GM12878 (cell line): Measurements from ENCODE around the gene DNAJC6. TPM values are rescaled to one million over a fixed set of nuclear protein-coding genes. Genes with fewer than 3 reads are reported as not detected.

Source experiments
- ATAC-seq: fragments of 200-7000 bp; cut with Tn5 transposase; 3 replicates; pipeline ENCODE4 v1.9.1; 2020; ENCODE audit warnings: mild to moderate bottlenecking, moderate library complexity
- BruUV-seq: library from RNA; stranded (reverse); fragments of 400-500 nt; replicated peaks from 2 replicates; lab custom pipeline; 2021; lab: Mats Ljungman, UMichigan
- CTCF ChIA-PET: fragments of 300-600 bp; sonication (Branson Sonifier 250); formaldehyde crosslinking; extraction: SDS; loops from one replicate; lab custom pipeline; 2021; ENCODE audit warnings: inconsistent platforms; lab: Yijun Ruan, JAX
- POLR2A ChIA-PET: fragments of 350-600 bp; formaldehyde crosslinking; extraction: SDS; loops from one replicate; lab custom pipeline; 2021; ENCODE audit warnings: inconsistent platforms; lab: Charles Lee
- RAD21 ChIA-PET: fragments of 300-600 bp; sonication (Branson Sonifier 250); formaldehyde crosslinking; loops from one replicate; lab custom pipeline; 2023; ENCODE audit warnings: antibody characterized with exemption; ENCODE audit not compliant: unreplicated experiment; lab: Charles Lee
- SMC1A ChIA-PET: fragments of 300-600 bp; sonication (Branson Sonifier 250); formaldehyde crosslinking; loops from one replicate; lab custom pipeline; 2023; ENCODE audit not compliant: unreplicated experiment, uncharacterized antibody; lab: Charles Lee
- DNase-seq: peaks from one replicate; pipeline ENCODE4 v3.0.0-alpha.2; 2011; ENCODE audit warnings: low read depth, low spot score
- FAIRE-seq: peaks from 3 replicates; lab custom pipeline; 2011; peaks lifted over from hg19 to GRCh38; lab: Jason Lieb, UNC
- H2AFZ ChIP-seq: 2 replicates; pipeline ENCODE4 v1.6.0; 2011; ENCODE audit warnings: low read depth, low read length, control low read depth; ENCODE audit not compliant: control insufficient read depth
- H3K27ac ChIP-seq: 2 replicates; pipeline ENCODE4 v1.5.1; 2011; ENCODE audit warnings: control low read depth; ENCODE audit not compliant: control insufficient read depth, insufficient read depth
- H3K27me3 ChIP-seq, 2 experiments: replicated peaks in 1 of 2; 2 replicates each; pipeline versions ENCODE4 v1.6.0 to v1.6.1; 2011; ENCODE audit warnings: low read length in 1 of 2; ENCODE audit not compliant: control insufficient read depth in 2 of 2, insufficient read depth in 2 of 2
- H3K36me3 ChIP-seq, 2 experiments: 2 replicates each; pipeline ENCODE4 v1.5.1; 2011; ENCODE audit warnings: low read length in 1 of 2; ENCODE audit not compliant: control insufficient read depth in 2 of 2, insufficient read depth in 2 of 2
- H3K4me1 ChIP-seq: 2 replicates; pipeline ENCODE4 v1.6.1; 2011; ENCODE audit warnings: mild to moderate bottlenecking, low read length, moderate library complexity, mixed read lengths; ENCODE audit not compliant: control insufficient read depth, insufficient read depth
- H3K4me2 ChIP-seq: 2 replicates; pipeline ENCODE4 v1.6.0; 2011; ENCODE audit warnings: control low read depth; ENCODE audit not compliant: control insufficient read depth, insufficient read depth
- H3K4me3 ChIP-seq: fragments of 200-600 bp; sonication (generic); 2 replicates; pipeline ENCODE4 v1.5.1; 2016
- H3K79me2 ChIP-seq: 2 replicates; pipeline ENCODE4 v1.6.0; 2011; ENCODE audit warnings: low read length; ENCODE audit not compliant: control insufficient read depth, insufficient read depth
- H3K9ac ChIP-seq: 2 replicates; pipeline ENCODE4 v1.8.0; 2011; ENCODE audit warnings: low read length, control low read depth, mixed read lengths; ENCODE audit not compliant: control insufficient read depth, insufficient read depth
- H3K9me3 ChIP-seq: replicated peaks from 3 replicates; pipeline ENCODE4 v1.5.1; 2011; ENCODE audit warnings: mild to moderate bottlenecking, low read length; ENCODE audit not compliant: control insufficient read depth, insufficient read depth
- H4K20me1 ChIP-seq: 2 replicates; pipeline ENCODE4 v1.6.0; 2011; ENCODE audit not compliant: control insufficient read depth, insufficient read depth
- SIN3A ChIP-seq: IDR thresholded peaks from 2 replicates; pipeline ENCODE4 v1.6.1; 2012; ENCODE audit warnings: low read depth, low read length, improper control_type of control experiment
- SMC3 ChIP-seq: IDR thresholded peaks from 2 replicates; pipeline ENCODE4 v1.6.1; 2011; ENCODE audit warnings: low read length, improper control_type of control experiment, borderline replicate concordance
- SRF ChIP-seq, 2 experiments: IDR thresholded peaks; 2 replicates each; pipeline ENCODE4 v1.6.1; 2011; ENCODE audit warnings: low read depth in 2 of 2, low read length in 2 of 2, mild to moderate bottlenecking in 1 of 2, moderate library complexity in 1 of 2
- TBL1XR1 ChIP-seq: IDR thresholded peaks from 2 replicates; pipeline ENCODE4 v1.6.1; 2012; ENCODE audit warnings: low read depth, low read length, improper control_type of control experiment
- ZNF687 ChIP-seq: fragments of 450-650 bp; IDR thresholded peaks from 2 replicates; pipeline ENCODE4 v1.6.1; 2017; ENCODE audit warnings: mild to moderate bottlenecking, moderate library complexity
- WGBS: methylation state at CpG from one replicate; pipeline ENCODE4 v1.1.6; 2016; ENCODE audit warnings: low lambda C conversion rate; ENCODE audit not compliant: insufficient replicate concordance, insufficient coverage; ENCODE audit errors: missing lambda C conversion rate; 5-methylcytosine and 5-hydroxymethylcytosine counted together
- in situ Hi-C: fragments of 300-500 bp; cut with MboI; formaldehyde crosslinking; loops from 9 replicates; pipeline ENCODE4 v1.14.3; 2018; ENCODE audit warnings: mixed read lengths
- intact Hi-C: fragments of 100-400 bp; cut with micrococcal nuclease; formaldehyde crosslinking; loops from one replicate; pipeline ENCODE4 v1.14.2; 2022; ENCODE audit not compliant: unreplicated experiment
- polyA plus RNA-seq, 11 experiments: library from polyadenylated mRNA; depleted of rRNA in 4 of 11; unstranded in 6 of 11; stranded (reverse) in 5 of 11; fragments of >200 nt; fragmentation: Nextera tagmentation in 4 of 11; fragmentation: Illumina TruSeq in 1 of 11; extraction: Ambion mirVana in 4 of 11; extraction: Trizol in 1 of 11; gene quantifications; 1 replicate in 1 of 11; 2 replicates in 10 of 11; pipeline versions ENCODE4 v1.2.1 to v1.2.3, GENCODE V29; 2011 to 2016; ENCODE audit warnings: inconsistent platforms in 2 of 11, missing spikeins in 2 of 11, low read depth in 1 of 11
- total RNA-seq, 4 experiments: library from RNA; depleted of rRNA in 3 of 4; stranded (reverse); fragments of >200 nt in 3 of 4; fragmentation: Illumina TruSeq in 1 of 4; extraction: Trizol in 1 of 4; gene quantifications; 2 replicates each; pipeline versions ENCODE4 v1.2.1 to v1.2.3, GENCODE V29; 2013 to 2021
- TF ChIP-seq, protein P1 (sequence below): fragments of 150-350 bp; IDR thresholded peaks from 2 replicates; pipeline ENCODE4 v1.6.1; 2014; ENCODE audit warnings: mild to moderate bottlenecking, low read depth, low read length

DNAJC6 gene
- total and polyA plus RNA-seq, 10 of the 15 experiments (the other 5 are each of a cell fraction or from before 2014, with no cell fraction given): 0.08 to 4.3 (median 2.7) TPM

DNA sequence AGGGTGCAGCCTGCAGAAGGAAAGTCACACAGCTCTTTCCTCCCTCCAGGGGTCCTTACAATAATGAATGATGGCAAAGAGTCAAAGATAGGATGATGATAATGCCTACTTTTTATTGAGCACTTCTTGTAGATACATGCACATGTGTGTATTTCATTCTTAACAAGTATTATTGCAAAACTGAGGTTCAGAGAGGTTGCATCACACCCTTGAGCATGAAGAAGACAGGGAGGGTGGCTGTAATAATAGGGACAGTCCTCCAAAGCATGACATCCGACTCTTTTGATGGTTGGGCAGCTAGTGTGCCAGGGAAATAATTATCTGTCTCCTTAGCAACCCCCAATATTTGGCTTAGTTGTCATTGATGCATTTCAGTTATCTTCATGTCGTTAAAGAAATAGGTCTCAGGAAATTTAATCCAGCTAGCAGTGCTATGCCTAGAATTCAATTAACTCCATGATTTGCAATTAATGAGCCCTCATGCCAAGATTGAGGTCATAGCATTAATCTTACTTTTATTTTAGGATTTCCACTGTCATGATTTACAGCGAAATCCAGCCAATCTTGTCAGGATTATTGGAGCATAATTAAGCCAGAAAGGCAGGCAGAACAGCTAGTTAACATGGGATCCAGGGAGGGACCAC is 35.0 kb downstream of the DNAJC6 start (continued):
- TF ChIP-seq, protein P1, sequence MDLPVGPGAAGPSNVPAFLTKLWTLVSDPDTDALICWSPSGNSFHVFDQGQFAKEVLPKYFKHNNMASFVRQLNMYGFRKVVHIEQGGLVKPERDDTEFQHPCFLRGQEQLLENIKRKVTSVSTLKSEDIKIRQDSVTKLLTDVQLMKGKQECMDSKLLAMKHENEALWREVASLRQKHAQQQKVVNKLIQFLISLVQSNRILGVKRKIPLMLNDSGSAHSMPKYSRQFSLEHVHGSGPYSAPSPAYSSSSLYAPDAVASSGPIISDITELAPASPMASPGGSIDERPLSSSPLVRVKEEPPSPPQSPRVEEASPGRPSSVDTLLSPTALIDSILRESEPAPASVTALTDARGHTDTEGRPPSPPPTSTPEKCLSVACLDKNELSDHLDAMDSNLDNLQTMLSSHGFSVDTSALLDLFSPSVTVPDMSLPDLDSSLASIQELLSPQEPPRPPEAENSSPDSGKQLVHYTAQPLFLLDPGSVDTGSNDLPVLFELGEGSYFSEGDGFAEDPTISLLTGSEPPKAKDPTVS: no peak
- TF ChIP-seq SMC3: no peak

DNA sequence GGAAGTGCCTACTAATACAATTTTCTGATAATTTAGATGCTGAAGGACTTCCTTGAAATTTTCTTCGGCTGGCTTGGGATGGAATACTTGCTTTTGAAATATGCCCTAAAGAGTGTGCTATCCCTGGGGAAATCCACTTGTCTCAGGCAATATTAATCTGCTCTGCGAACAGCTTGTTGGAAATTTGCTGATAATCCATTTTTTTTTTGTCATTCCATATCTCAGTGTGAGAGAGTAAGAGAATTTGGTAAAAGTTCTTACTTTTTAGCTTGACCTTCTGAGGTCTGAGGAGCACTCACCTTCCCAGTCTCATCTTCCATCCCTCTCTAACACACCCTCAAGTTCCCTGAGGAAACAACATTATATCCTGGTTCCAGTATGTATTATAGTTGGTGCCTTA is 36.8 kb downstream of the DNAJC6 start:
- no peak overlapping the region for H3K9ac ChIP-seq
- POLR2A ChIA-PET: no interaction called here
- H3K27ac ChIP-seq: no peak overlapping the region
- CTCF ChIA-PET: interaction anchor here (0.6 kb wide), 1 partner anchor 272 kb away, joined by 3 read pairs; no protein-coding TSS in a partner anchor
- H3K27me3 ChIP-seq: no peaks in the 10 kb centered on the region; a peak in 1 of 4 replicates
- no peak overlapping the region for H2AFZ ChIP-seq
- no peaks in the 10 kb centered on the region for H3K36me3 ChIP-seq
- RAD21 ChIA-PET: no interaction called here
- ATAC-seq (no peak), FAIRE-seq (no peak), DNase-seq (no peak)
- SMC1A ChIA-PET: no interaction called here
- no TSS peak for BruUV-seq
- intact Hi-C loops: no loop called here
- H3K4me2 ChIP-seq: no peak overlapping the region
- in situ Hi-C loops: no loop called here
- no peaks in the 10 kb centered on the region for H4K20me1 ChIP-seq
- H3K4me1 ChIP-seq: no peaks in the 10 kb centered on the region
- TF ChIP-seq SIN3A: no peak
- no peak for TF ChIP-seq ZNF687
- no peak for TF ChIP-seq SRF (IDR thresholded peaks at IDR 0.05; ENCODE audit: low read depth in 2 of 2, low read length in 2 of 2)
- no peak for TF ChIP-seq TBL1XR1
- H3K9me3 ChIP-seq: no peaks in the 10 kb centered on the region
- H3K79me2 ChIP-seq: no peaks in the 10 kb centered on the region
- no peak overlapping the region for H3K4me3 ChIP-seq
- 68% methylated on average over 2 of the region's 2 CpGs for WGBS
